ENCODE results near the gene CORO1C. TPM values are rescaled to one million over a fixed set of nuclear protein-coding genes. Genes with fewer than 3 reads are reported as not detected.

The CORO1C gene
- total and polyA plus RNA-seq, 9 of the 15 experiments (the other 6 are each of a cell fraction or from before 2014, with no cell fraction given), result 55.2 to 280 (median 150) TPM

GRCh38 chr12:108653922-108654321 is 77.4 kb downstream of the CORO1C start (continued):
- TF ChIP-seq XRCC5 (IDR thresholded peaks at IDR 0.05; ENCODE audit: low read depth, low read length) (no peak), SRSF9 (IDR thresholded peaks at IDR 0.05; ENCODE audit: borderline replicate concordance, low read depth, low read length) (no peak), NKRF (IDR thresholded peaks at IDR 0.05; ENCODE audit: borderline replicate concordance) (no peak), RBM15 (IDR thresholded peaks at IDR 0.05; ENCODE audit: insufficient read depth, low read length) (no peak), KLF16 (IDR thresholded peaks at IDR 0.05) (no peak), FOS (IDR thresholded peaks at IDR 0.05; ENCODE audit: extremely low read depth, insufficient read length) (no peak), CXXC5 (CRISPR knock-in tag; IDR thresholded peaks at IDR 0.05) (no peak)

GRCh38 chr12:108653082-108653516 is 78.2 kb downstream of the CORO1C start:
- Histone ChIP-seq H3K4me2 (ENCODE audit: insufficient read depth, low read length) (no peak overlapping the region), H2AFZ (ENCODE audit: low read depth, low read length) (no peak overlapping the region), H3K9me1 (ENCODE audit: control insufficient read depth, insufficient read depth, low read length) (no peaks in the 10 kb centered on the region), H3K36me3 (ENCODE audit: control insufficient read depth, insufficient read depth, low read length) (peaks cover 78% of the 10 kb centered on the region), H3K4me1 (replicated peaks in 1 of 2; ENCODE audit: control insufficient read depth in 2 of 2, insufficient read depth in 2 of 2, low read length in 2 of 2) (peaks cover 0 to 2% of the 10 kb centered on the region in 2 experiments; a peak in 1 of 5 replicates), H4K20me1 (replicated peaks; ENCODE audit: control insufficient read depth, insufficient read depth, low read length) (peaks cover 2% of the 10 kb centered on the region; the same call in 1 of the 2 replicates), H3K27ac (ENCODE audit: extremely low read depth, low read depth, low read length) (no peak overlapping the region), H3K9ac (ENCODE audit: insufficient read depth in 1 of 2, low read depth in 2 of 2, low read length in 2 of 2) (no peak overlapping the region), H3K9me3 (replicated peaks; ENCODE audit: control insufficient read depth, insufficient read depth, low read depth, low read length) (no peaks in the 10 kb centered on the region), H3K27me3 (ENCODE audit: control insufficient read depth in 2 of 2, insufficient read depth in 2 of 2, low read length in 2 of 2) (no peaks in the 10 kb centered on the region), H3K79me2 (ENCODE audit: control insufficient read depth, insufficient read depth, low read length) (no peaks in the 10 kb centered on the region; the same call in 2 of the 3 replicates), H3K4me3 (no peak overlapping the region)
- FAIRE-seq (no peak), DNase-seq (ENCODE audit: extremely low read depth in 1 of 4, low spot score in 3 of 4) (no peak), ATAC-seq (no peak)
- BruUV-seq (replicated peaks), result no TSS peak
- in situ Hi-C loops (cut with MboI), result no loop called here
- ChIA-PET POLR2A (interaction anchor here (0.7 to 1.1 kb wide), 4 partner anchors 9 to 440 kb away, joined by 3 to 5 read pairs (median 3); partner anchors contain the start of gene ALKBH2), CTCF (ENCODE audit: low intra/inter-chr PET ratio) (no interaction called here)
- intact Hi-C loops (cut with micrococcal nuclease), result no loop called here
- no peak for TF ChIP-seq ZBTB34 (CRISPR knock-in tag; IDR thresholded peaks at IDR 0.05)
- no peak for TF ChIP-seq ZNF507 (tag; conservative IDR thresholded peaks at IDR 0.05)
